ENCODE results near the gene HRH2.
"Not testable (repeated sequence)": the region's sequence is repeated elsewhere in the genome, so short reads cannot be mapped to it uniquely, and the experiment has no call there.

The HRH2 gene

GRCh38 chr5:175748650-175749049 is 90.8 kb downstream of the HRH2 start:
- Histone ChIP-seq H3K4me1 (ENCODE audit: insufficient read depth, low read length) (peaks cover 12% of the 10 kb centered on the region; the same call in 1 of the 2 replicates), H3K36me3 (ENCODE audit: insufficient read depth, low read length) (no peaks in the 10 kb centered on the region), H3K9me3 (ENCODE audit: control insufficient read depth, insufficient read depth, low read length) (no peaks in the 10 kb centered on the region), H3K9ac (ENCODE audit: low read depth, low read length) (no peak overlapping the region)

- Histone ChIP-seq H3K4me1 (ENCODE audit: insufficient read depth, low read length) (peaks cover 12% of the 10 kb centered on the region; the same call in 1 of the 2 replicates), H3K9me3 (ENCODE audit: control insufficient read depth, insufficient read depth, low read length) (no peaks in the 10 kb centered on the region), H3K9ac (ENCODE audit: low read depth, low read length) (no peak overlapping the region), H3K36me3 (ENCODE audit: insufficient read depth, low read length) (no peaks in the 10 kb centered on the region)
Observed at GRCh38 chr5:175749591-175749990, 91.7 kb downstream of the HRH2 start.

GRCh38 chr5:175750511-175750931 is 92.7 kb downstream of the HRH2 start:
- H3K9me3 ChIP-seq (ENCODE audit: control insufficient read depth, insufficient read depth, low read length), result no peaks in the 10 kb centered on the region
- H3K36me3 ChIP-seq (ENCODE audit: insufficient read depth, low read length), result no peaks in the 10 kb centered on the region
- H3K9ac ChIP-seq (ENCODE audit: low read depth, low read length), result no peak overlapping the region
- H3K4me1 ChIP-seq (ENCODE audit: insufficient read depth, low read length), result peaks cover 12% of the 10 kb centered on the region; the same call in 1 of the 2 replicates

GRCh38 chr5:175751369-175751768 is 93.5 kb downstream of the HRH2 start:
- H3K36me3 ChIP-seq (ENCODE audit: insufficient read depth, low read length), result no peaks in the 10 kb centered on the region
- H3K9ac ChIP-seq (ENCODE audit: low read depth, low read length), result no peak overlapping the region
- peaks cover 12% of the 10 kb centered on the region; the same call in 1 of the 2 replicates for H3K4me1 ChIP-seq (ENCODE audit: insufficient read depth, low read length)
- no peaks in the 10 kb centered on the region for H3K9me3 ChIP-seq (ENCODE audit: control insufficient read depth, insufficient read depth, low read length)

DNA sequence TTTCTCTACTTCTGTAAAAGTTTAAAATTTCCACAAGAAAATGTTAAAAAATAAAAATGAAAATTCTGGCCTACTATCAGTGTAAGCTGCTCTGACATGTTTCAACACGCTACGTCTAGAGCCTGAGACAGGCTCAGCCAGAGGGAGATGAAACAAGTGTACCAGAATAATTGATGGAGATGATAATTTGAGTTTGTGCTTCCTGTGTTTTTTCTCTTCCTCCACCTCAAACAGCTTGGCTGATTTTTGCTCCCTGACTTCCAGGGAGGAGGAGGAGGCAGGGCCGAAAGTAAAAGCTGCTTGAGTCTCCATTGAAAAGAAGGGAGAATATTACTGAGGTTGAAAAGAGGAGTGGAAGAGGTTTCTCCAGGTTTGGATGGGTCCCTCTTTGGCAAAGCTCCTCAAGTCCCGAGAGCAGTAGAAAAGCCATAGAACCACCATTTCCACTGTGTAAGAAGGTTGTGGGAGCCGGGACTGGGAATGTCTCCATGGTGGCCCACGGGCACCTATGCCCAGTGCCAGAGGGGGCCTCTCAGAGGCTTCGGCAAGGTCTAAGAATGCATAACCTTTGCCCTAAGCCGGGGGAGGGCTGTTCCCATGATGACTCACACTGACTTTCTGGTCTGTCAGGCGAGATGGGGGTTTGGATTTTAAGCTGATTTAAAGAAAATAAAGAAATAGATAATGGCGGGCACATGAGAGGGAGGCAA is 95.1 kb downstream of the HRH2 start:
- Histone ChIP-seq H3K36me3 (ENCODE audit: insufficient read depth, low read length) (no peaks in the 10 kb centered on the region), H3K4me1 (ENCODE audit: insufficient read depth, low read length) (peaks cover 12% of the 10 kb centered on the region; the same call in 1 of the 2 replicates), H3K9me3 (ENCODE audit: control insufficient read depth, insufficient read depth, low read length) (no peaks in the 10 kb centered on the region), H3K9ac (ENCODE audit: low read depth, low read length) (no peak overlapping the region)

GRCh38 chr5:175753536-175754402 is 95.9 kb downstream of the HRH2 start:
- no peaks in the 10 kb centered on the region for H3K9me3 ChIP-seq (ENCODE audit: control insufficient read depth, insufficient read depth, low read length)
- H3K4me1 ChIP-seq (ENCODE audit: insufficient read depth, low read length), result peaks cover 12% of the 10 kb centered on the region; the same call in 1 of the 2 replicates
- H3K36me3 ChIP-seq (ENCODE audit: insufficient read depth, low read length), result no peaks in the 10 kb centered on the region
- H3K9ac ChIP-seq (ENCODE audit: low read depth, low read length), result no peak overlapping the region

DNA sequence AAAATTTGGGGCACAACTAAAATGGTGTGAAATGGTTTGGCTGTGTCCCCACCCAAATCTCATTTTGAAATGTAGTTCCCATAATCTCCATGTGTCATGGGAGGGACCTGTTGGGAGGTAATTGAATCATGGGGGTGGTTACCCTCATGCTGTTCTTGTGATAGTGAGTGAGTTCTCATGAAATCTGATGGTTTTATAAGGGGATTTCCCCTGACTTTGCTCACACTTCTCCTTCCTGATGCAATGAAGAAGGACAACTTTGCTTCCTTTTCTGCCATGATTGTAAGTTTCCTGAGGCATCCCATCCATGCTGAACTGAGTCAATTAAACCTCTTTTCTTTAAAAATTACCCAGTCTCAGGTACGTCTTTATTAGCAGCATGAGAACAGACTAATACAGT is 102.1 kb downstream of the HRH2 start:
- not testable (repeated sequence) for H3K9ac ChIP-seq (ENCODE audit: low read depth, low read length); H3K36me3 ChIP-seq (ENCODE audit: insufficient read depth, low read length); H3K4me1 ChIP-seq (ENCODE audit: insufficient read depth, low read length); H3K9me3 ChIP-seq (ENCODE audit: control insufficient read depth, insufficient read depth, low read length)

All from ES-I3 (cell line).